Vagina (tissue), 2 donors: Measurements from ENCODE around the gene TMEM14A.

Source experiments
- CTCF ChIP-seq, 3 experiments: fragments of 450-650 bp in 2 of 3; fragments of 200-600 bp in 1 of 3; sonication (generic) in 1 of 3; IDR thresholded peaks; one replicate each; pipeline ENCODE4 v1.5.1; 2017 to 2019; ENCODE audit warnings: antibody characterized with exemption in 3 of 3, mild to moderate bottlenecking in 2 of 3, moderate library complexity in 2 of 3
- POLR2A ChIP-seq, 2 donors: fragments of 450-650 bp; IDR thresholded peaks; one replicate each; pipeline ENCODE4 v1.6.1; 2017; ENCODE audit warnings: antibody characterized with exemption in 2 of 2, mild to moderate bottlenecking in 2 of 2, moderate library complexity in 2 of 2
- POLR2AphosphoS5 ChIP-seq, 2 donors: sonication (generic); formaldehyde crosslinking; IDR thresholded peaks; one replicate each; pipeline ENCODE4 v1.9.0; 2017; ENCODE audit warnings: antibody characterized with exemption in 2 of 2, mild to moderate bottlenecking in 2 of 2, low read depth in 1 of 2; ENCODE audit not compliant: insufficient read depth in 1 of 2

- TF ChIP-seq POLR2AphosphoS5 (IDR thresholded peaks at IDR 0.05; ENCODE audit: insufficient read depth in 1 of 2, low read depth in 1 of 2) = peak in 1 of 2 donors; percentile 51
- no peak for TF ChIP-seq POLR2A (IDR thresholded peaks at IDR 0.05)
- peak in 1 of 3 experiments; percentile 17 for TF ChIP-seq CTCF (IDR thresholded peaks at IDR 0.05)
These were observed 7.1 kb upstream of the TMEM14A start for GRCh38 chr6:52663936-52664185.
